Heart left ventricle (tissue), 16 donors: ENCODE results near the gene AMDHD2. TPM values are rescaled to one million over a fixed set of nuclear protein-coding genes. Genes with fewer than 3 reads are reported as not detected.
"Not testable (repeated sequence)": the region's sequence is repeated elsewhere in the genome, so short reads cannot be mapped to it uniquely, and the experiment has no call there.

Experiments used
- ATAC-seq, 4 donors: fragments of 200-7000 bp; cut with Tn5 transposase; one replicate each; pipeline ENCODE4 v1.9.1; 2020 to 2022; ENCODE audit warnings: moderate library complexity in 4 of 4, mild to moderate bottlenecking in 3 of 4, moderate number of reproducible peaks in 1 of 4
- DNase-seq, 5 donors: peaks; one replicate each; pipeline ENCODE4 v3.0.0-alpha.2; 2020
- H3K27ac ChIP-seq, 12 donors: fragments of 200-600 bp; sonication (generic) in 4 of 12; one replicate each; pipeline versions ENCODE4 v1.5.0 to v1.8.0; 2016 to 2022; ENCODE audit warnings: mild to moderate bottlenecking in 2 of 12
- H3K27me3 ChIP-seq, 9 donors: fragments of 200-600 bp; sonication (generic) in 2 of 9; one replicate each; pipeline versions ENCODE4 v1.5.1 to v1.8.0; 2016 to 2022; ENCODE audit warnings: mild to moderate bottlenecking in 3 of 9
- H3K36me3 ChIP-seq, 9 donors: fragments of 200-600 bp; sonication (generic) in 2 of 9; one replicate each; pipeline versions ENCODE4 v1.5.0 to v1.8.0; 2018 to 2022; ENCODE audit warnings: mild to moderate bottlenecking in 2 of 9
- H3K4me1 ChIP-seq, 12 donors: fragments of 200-600 bp; sonication (generic) in 4 of 12; one replicate each; pipeline versions ENCODE4 v1.5.0 to v1.8.0; 2016 to 2022; ENCODE audit warnings: mild to moderate bottlenecking in 3 of 12
- H3K4me3 ChIP-seq, 12 donors: fragments of 200-600 bp; sonication (generic) in 4 of 12; one replicate each; pipeline versions ENCODE4 v1.5.0 to v1.8.0; 2017 to 2022; ENCODE audit warnings: mild to moderate bottlenecking in 9 of 12, moderate library complexity in 4 of 12
- H3K9me3 ChIP-seq, 12 donors: fragments of 200-600 bp; sonication (generic) in 4 of 12; one replicate each; pipeline versions ENCODE4 v1.5.0 to v1.8.0; 2016 to 2022; ENCODE audit warnings: mild to moderate bottlenecking in 1 of 12
- WGBS, 4 donors: extraction: QIAGEN DNeasy Blood & Tissue Kit in 2 of 4; methylation state at CpG; one replicate each; pipeline versions ENCODE4 v1.1.5 to v1.1.7; 2013 to 2018; 5-methylcytosine and 5-hydroxymethylcytosine counted together
- intact Hi-C, 10 donors: fragments of 100-400 bp; cut with DNase I; formaldehyde crosslinking; loops; one replicate each; pipeline versions ENCODE4 v1.11.1 to v1.14.2; 2022
- polyA plus RNA-seq, 2 donors: library from polyadenylated mRNA; stranded (reverse); fragments of 200-250 nt; gene quantifications; one replicate each; pipeline ENCODE4 v1.2.3, GENCODE V29; 2013
- total RNA-seq, 9 donors: library from RNA; depleted of rRNA in 2 of 9; stranded (reverse); fragments of >200 nt in 2 of 9; fragmentation: NEBNext Ultra II Directional in 3 of 9; extraction: Animal tissue kit (Norgen Biotek cat#: 25700) in 3 of 9; gene quantifications; one replicate each; pipeline versions ENCODE4 v1.1.0 to v1.2.4, GENCODE V29; 2016 to 2023
- TF ChIP-seq, protein P1 (sequence below), 12 donors: fragments of 200-600 bp; sonication (generic) in 4 of 12; IDR thresholded peaks; one replicate each; pipeline versions ENCODE4 v1.5.0 to v1.8.0; 2018 to 2022; ENCODE audit warnings: antibody characterized with exemption in 12 of 12, mild to moderate bottlenecking in 5 of 12
- donor health status: ischemic (EF 13 %, LVEDD 7.1; RV severe dilation, severe dysfunction).
- donor health status: healthy with polysubstance abuse.
- donor health status: DM: no; HTN: yes; CAD: no.
- donor health status: DM: no; HTN: no; CAD: no.
- donor health status: ischemic (EF 25% LVEDD 6.9; RV normal size, moderate dysfunction).
- donor health status: ischemic (EF 25% LVEDD 5.7; RV mildly dilated, moderate dysfunction).
- donor health status: healthy.
- donor health status: DM: yes; HTN: yes; CAD: no.
- donor health status: ischemic (EF 35%, LVEDD 5.7; RV mildly dilated, moderate dysfunction).
- donor health status: nonischemic (EF 11% LVEDD 7.7; RV severe dilation, severe dysfunction).
- donor health status: DM: yes; HTN: yes; CAD: no.
- donor health status: PGD.
- donor health status: ischemic (EF 29% LVEDD 5.4; RV normal size, mild dysfunction).
- donor health status: nonischemic (EF 23%, LVEDD 6.1; RV moderate dilation, normal function).

Gene AMDHD2
- total and polyA plus RNA-seq, 11 donors, result 8.9 to 34.0 (median 11.8) TPM

DNA sequence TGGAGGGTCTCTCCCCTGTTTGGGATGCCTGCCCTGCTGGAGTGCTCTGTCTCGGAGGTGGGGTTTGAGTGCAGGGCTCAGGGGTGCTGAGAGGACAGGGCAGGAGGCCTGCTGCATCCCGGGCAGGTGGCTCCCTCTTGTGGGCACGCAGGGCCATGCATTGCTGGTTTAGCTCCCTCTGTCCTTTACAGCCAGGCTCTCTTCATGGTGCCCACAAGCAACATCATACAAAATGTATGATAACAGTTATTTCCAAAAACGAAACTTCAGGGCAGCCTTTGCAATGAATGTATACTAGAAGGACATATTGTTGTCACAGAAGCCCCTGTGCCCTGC lies 40.6 kb downstream of the AMDHD2 start:
- H3K27me3 ChIP-seq, intact Hi-C loops, H3K36me3 ChIP-seq, H3K27ac ChIP-seq, H3K4me1 ChIP-seq, H3K4me3 ChIP-seq, H3K9me3 ChIP-seq: not testable (repeated sequence)
- peak; percentile 63 to 91 (median 78) for ATAC-seq
- TF ChIP-seq, protein P1, sequence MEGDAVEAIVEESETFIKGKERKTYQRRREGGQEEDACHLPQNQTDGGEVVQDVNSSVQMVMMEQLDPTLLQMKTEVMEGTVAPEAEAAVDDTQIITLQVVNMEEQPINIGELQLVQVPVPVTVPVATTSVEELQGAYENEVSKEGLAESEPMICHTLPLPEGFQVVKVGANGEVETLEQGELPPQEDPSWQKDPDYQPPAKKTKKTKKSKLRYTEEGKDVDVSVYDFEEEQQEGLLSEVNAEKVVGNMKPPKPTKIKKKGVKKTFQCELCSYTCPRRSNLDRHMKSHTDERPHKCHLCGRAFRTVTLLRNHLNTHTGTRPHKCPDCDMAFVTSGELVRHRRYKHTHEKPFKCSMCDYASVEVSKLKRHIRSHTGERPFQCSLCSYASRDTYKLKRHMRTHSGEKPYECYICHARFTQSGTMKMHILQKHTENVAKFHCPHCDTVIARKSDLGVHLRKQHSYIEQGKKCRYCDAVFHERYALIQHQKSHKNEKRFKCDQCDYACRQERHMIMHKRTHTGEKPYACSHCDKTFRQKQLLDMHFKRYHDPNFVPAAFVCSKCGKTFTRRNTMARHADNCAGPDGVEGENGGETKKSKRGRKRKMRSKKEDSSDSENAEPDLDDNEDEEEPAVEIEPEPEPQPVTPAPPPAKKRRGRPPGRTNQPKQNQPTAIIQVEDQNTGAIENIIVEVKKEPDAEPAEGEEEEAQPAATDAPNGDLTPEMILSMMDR (IDR thresholded peaks at IDR 0.05), result peak in 11 of 12 donors; percentile 23 to 51 (median 37)
- peak; percentile 49 to 75 (median 58) for DNase-seq
- WGBS, 4 donors, result 0 to 7% methylated on average over 2 of the region's 4 CpGs; no CpG with 5 or more reads in 2 of the 4 donors

DNA sequence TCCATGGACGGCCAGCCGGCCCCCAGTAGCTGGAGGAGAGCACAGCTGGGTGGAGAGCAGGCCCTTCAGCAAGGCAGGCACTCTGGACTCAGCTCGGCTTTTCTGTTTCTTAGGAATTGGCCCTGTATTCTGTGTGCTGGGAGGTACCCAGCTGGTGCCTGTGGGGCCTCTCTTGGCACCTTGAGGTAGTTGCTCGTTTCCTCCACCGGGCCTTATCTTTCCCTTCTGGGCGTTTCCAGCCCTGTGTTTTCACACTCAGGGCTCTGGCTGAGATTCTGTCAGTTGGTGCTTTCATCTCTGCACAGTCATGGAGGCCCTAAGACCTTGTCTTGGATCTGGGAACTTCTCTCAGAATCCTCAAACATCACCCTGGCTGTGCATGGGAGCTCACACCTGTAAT lies 47.3 kb downstream of the AMDHD2 start:
- intact Hi-C loops, H3K36me3 ChIP-seq, H3K4me3 ChIP-seq, H3K27me3 ChIP-seq, H3K9me3 ChIP-seq, H3K27ac ChIP-seq, H3K4me1 ChIP-seq, ATAC-seq, DNase-seq: not testable (repeated sequence)
- no CpG with 5 or more reads among the region's 6 CpGs for WGBS, 4 donors

DNA sequence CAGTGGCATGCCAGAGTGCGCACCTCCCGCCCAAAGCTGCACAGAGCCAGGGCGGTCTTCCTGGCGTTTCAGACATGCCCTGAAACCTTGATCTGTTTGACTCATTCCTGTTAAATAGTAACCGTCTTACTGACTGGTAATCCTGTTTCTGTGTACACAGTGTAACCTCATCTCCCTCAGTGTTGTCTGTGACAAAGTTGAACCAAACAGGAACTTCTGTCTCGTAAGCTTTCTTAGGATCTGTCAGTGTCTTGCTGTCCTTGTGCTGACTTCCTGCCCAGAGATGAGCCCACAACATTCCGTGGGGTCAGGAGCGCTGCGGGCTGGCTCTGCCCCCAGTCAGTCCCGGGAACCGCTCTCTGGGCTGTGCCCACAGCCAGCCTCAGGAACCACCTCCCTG lies 48.4 kb downstream of the AMDHD2 start:
- no CpG with 5 or more reads among the region's 11 CpGs for whole genome bisulfite sequencing, 4 donors
- intact Hi-C loops, result not testable (repeated sequence)

DNA sequence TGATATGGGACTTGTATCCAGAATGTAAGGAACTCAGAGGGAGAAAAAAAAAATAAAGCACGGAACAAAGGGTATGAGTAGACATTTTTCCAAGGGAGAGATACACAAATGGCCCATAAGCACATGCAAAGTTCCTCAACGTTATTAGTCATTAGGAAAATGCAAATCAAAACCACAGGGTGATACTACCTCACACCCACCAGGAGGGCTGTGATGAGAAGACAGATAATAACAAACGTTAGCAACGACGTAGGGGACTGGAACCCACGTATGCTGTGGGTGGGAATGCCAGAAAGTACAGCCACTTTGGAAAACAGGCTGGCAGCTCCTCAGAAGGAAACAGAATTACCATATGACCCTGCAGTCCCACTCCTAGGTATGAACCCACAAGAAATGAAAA lies 52.5 kb downstream of the AMDHD2 start:
- DNase-seq, ATAC-seq, H3K4me3 ChIP-seq, intact Hi-C loops, H3K36me3 ChIP-seq, H3K4me1 ChIP-seq, H3K27ac ChIP-seq, H3K9me3 ChIP-seq, H3K27me3 ChIP-seq: not testable (repeated sequence)
- no CpG with 5 or more reads among the region's 6 CpGs for WGBS, 4 donors

More for the DNA sequence above, 48.4 kb downstream of the AMDHD2 start:
- not testable (repeated sequence) for H3K36me3 ChIP-seq, H3K9me3 ChIP-seq, H3K4me1 ChIP-seq, H3K27ac ChIP-seq, H3K27me3 ChIP-seq, H3K4me3 ChIP-seq, DNase-seq
- peak in 1 of 4 donors; percentile 17 for ATAC-seq

DNA sequence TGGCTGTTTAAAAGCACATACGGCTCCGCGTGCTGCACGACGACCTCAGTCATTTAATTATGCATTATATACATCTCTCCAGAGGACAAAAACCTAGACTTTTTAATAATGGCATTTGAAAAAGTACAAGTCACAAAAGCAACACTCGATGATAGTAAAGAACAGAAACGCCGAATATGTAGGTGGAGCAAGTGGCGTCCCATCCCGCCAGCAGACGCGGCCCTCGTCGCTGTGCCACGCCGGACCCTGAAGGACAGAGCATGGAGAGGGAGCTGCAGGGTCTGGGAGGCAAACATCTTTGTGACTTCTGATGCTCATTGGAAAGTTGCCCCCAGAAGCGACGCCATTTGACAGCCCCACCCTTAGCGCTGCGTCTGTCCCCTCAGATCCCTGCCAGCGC lies 55.7 kb downstream of the AMDHD2 start:
- ATAC-seq, intact Hi-C loops, H3K27me3 ChIP-seq, H3K36me3 ChIP-seq, H3K4me3 ChIP-seq, H3K4me1 ChIP-seq, H3K9me3 ChIP-seq, DNase-seq, H3K27ac ChIP-seq: not testable (repeated sequence)
- 94 to 99% (median 95%) methylated on average over 11 to 16 of the region's 21 CpGs for WGBS, 4 donors

DNA sequence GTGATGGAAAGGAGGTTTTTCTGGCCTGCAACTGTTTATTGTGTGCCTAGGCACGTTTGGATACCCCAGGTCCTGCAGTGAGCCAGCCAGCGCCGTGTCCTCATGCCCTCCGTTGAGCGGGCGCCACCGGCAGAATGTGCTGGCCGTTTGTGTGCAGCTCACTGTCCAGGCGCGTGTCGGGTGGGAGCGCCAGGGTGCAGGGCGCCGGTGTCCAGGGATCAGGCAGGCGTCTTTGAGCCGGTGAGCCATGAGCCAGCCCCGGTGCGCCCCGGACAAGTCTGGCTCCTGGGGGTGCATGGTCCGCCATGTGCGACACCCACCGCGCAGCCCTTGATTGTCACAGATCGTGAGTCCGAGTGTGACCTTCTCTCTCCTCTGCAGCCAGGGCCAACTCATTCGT lies 56.9 kb downstream of the AMDHD2 start:
- DNase-seq, intact Hi-C loops, H3K4me3 ChIP-seq, H3K4me1 ChIP-seq, H3K27ac ChIP-seq, H3K36me3 ChIP-seq, H3K9me3 ChIP-seq, H3K27me3 ChIP-seq, ATAC-seq: not testable (repeated sequence)
- 94 to 100% (median 97%) methylated on average over 6 to 16 of the region's 26 CpGs for WGBS, 4 donors

DNA sequence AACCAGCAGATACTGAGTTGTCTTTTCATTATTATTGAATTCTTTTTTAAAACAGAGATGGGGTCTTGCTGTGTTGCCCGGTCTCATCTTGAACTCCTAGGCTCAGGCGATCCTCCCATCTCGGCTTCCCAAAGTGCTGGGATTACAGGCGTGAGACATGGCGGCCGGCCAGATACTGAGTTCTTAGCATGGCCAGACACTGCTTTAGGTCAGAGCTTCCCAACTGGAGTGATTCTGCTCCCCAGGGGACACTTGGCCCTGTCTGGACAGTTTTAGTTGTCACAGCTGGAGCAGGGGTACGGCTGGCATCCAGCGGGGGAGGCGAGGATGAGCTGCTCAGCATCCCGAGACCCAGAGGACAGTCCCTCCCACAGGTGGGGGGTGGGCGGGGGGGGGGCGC lies 58.7 kb downstream of the AMDHD2 start:
- H3K4me1 ChIP-seq, H3K4me3 ChIP-seq, H3K36me3 ChIP-seq, intact Hi-C loops, H3K27me3 ChIP-seq, H3K27ac ChIP-seq, H3K9me3 ChIP-seq, DNase-seq: not testable (repeated sequence)
- 61 to 83% methylated on average over 3 of the region's 12 CpGs; no CpG with 5 or more reads in 2 of the 4 donors for WGBS, 4 donors
- ATAC-seq, result peak in 1 of 4 donors; percentile 58

DNA sequence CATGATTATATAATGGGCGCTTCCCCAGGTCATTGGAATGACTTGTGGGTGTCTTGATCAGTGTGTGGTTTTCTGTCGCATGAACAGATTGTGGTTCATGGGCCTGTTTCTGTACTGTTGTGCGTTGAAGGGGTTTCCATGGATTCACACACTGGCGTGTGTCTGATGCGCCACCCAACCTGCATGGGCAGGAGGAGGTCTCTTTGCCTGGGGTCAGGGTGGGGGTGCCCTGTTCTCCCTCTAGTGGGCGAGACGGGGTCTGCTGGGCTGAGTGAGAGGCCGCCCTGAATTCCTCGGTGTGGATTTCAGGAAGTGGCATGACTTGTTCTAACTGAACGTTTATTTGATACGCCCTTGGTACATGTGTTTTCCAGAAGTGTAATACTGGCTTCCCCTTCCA lies 60.0 kb downstream of the AMDHD2 start:
- intact Hi-C loops, H3K36me3 ChIP-seq, H3K4me3 ChIP-seq, DNase-seq, H3K27me3 ChIP-seq, H3K4me1 ChIP-seq, ATAC-seq, H3K27ac ChIP-seq, H3K9me3 ChIP-seq: not testable (repeated sequence)
- 67 to 79% methylated on average over 5 to 6 of the region's 11 CpGs; no CpG with 5 or more reads in 2 of the 4 donors for WGBS, 4 donors

DNA sequence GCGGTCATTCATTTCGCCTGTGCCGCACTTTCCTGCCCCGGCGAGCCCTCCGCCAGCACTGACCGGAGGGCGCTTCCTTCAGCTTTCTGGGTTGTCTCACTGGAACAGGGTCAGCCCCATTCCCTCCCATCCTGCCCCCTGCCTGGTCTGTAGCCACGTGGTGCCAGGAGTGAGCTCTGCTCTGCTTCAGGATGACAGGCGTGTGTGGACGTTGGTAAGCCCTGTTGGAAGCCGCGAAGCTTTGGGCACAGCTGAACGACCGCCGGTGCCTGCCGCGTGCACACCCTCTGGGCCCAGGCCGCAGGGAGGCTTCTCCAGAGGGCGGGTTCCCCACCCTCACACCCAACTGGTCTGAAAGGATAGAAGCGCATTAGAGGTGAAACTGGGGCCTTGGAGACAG lies 60.6 kb downstream of the AMDHD2 start:
- Histone ChIP-seq H3K36me3 (peaks cover 0 to 12% (median 6%) of the 10 kb centered on the region in 9 donors), H3K4me1 (peaks cover 0 to 12% (median 8%) of the 10 kb centered on the region in 12 donors)
- ATAC-seq, result peak; percentile 46 to 78 (median 57)
- H3K27me3 ChIP-seq, H3K4me3 ChIP-seq, H3K27ac ChIP-seq, H3K9me3 ChIP-seq, intact Hi-C loops, DNase-seq: not testable (repeated sequence)
- WGBS, 4 donors, result no CpG with 5 or more reads among the region's 21 CpGs
